ENCODE results near the gene PCBP4.

The PCBP4 gene

GRCh38 chr3:52013802-52014598, 46.7 kb upstream of the PCBP4 start:
- Histone ChIP-seq H4K20me1 (ENCODE audit: insufficient read depth, low read length) (no peaks in the 10 kb centered on the region), H3K4me3 (ENCODE audit: low read length) (no peak overlapping the region), H3K9me3 (ENCODE audit: insufficient read depth, low read length) (no peaks in the 10 kb centered on the region), H3K4me1 (ENCODE audit: low read length) (peaks cover 12% of the 10 kb centered on the region), H3K9ac (ENCODE audit: low read length) (no peak overlapping the region), H2AFZ (ENCODE audit: low read depth, low read length) (no peak overlapping the region), H3K27ac (ENCODE audit: low read length) (no peak overlapping the region), H3K4me2 (ENCODE audit: low read length) (no peak overlapping the region), H3K27me3 (ENCODE audit: low read depth, low read length) (peaks cover 34% of the 10 kb centered on the region), H3K79me2 (ENCODE audit: low read length) (no peaks in the 10 kb centered on the region), H3K36me3 (replicated peaks; ENCODE audit: low read depth, low read length) (no peaks in the 10 kb centered on the region)
- TF ChIP-seq CTCF (IDR thresholded peaks at IDR 0.05; ENCODE audit: low read depth, low read length) = no peak
- no peak for TF ChIP-seq EZH2phosphoT487 (IDR thresholded peaks at IDR 0.05; ENCODE audit: low read depth)

GRCh38 chr3:52012699-52013098, 45.4 kb upstream of the PCBP4 start:
- Histone ChIP-seq H3K4me2 (ENCODE audit: low read length) (no peak overlapping the region), H3K79me2 (ENCODE audit: low read length) (no peaks in the 10 kb centered on the region), H3K9ac (ENCODE audit: low read length) (no peak overlapping the region), H3K4me1 (ENCODE audit: low read length) (peaks cover 12% of the 10 kb centered on the region), H3K4me3 (ENCODE audit: low read length) (no peak overlapping the region), H3K27ac (ENCODE audit: low read length) (no peak overlapping the region), H4K20me1 (ENCODE audit: insufficient read depth, low read length) (no peaks in the 10 kb centered on the region), H3K9me3 (ENCODE audit: insufficient read depth, low read length) (no peaks in the 10 kb centered on the region), H3K36me3 (replicated peaks; ENCODE audit: low read depth, low read length) (no peaks in the 10 kb centered on the region), H2AFZ (ENCODE audit: low read depth, low read length) (no peak overlapping the region), H3K27me3 (ENCODE audit: low read depth, low read length) (peaks cover 34% of the 10 kb centered on the region)
- no peak for TF ChIP-seq CTCF (IDR thresholded peaks at IDR 0.05; ENCODE audit: low read depth, low read length)
- no peak for TF ChIP-seq EZH2phosphoT487 (IDR thresholded peaks at IDR 0.05; ENCODE audit: low read depth)

GRCh38 chr3:52010431-52010830, 43.2 kb upstream of the PCBP4 start:
- no peaks in the 10 kb centered on the region for H4K20me1 ChIP-seq (ENCODE audit: insufficient read depth, low read length)
- no peak overlapping the region for H2AFZ ChIP-seq (ENCODE audit: low read depth, low read length)
- no peak overlapping the region for H3K27ac ChIP-seq (ENCODE audit: low read length)
- H3K27me3 ChIP-seq (ENCODE audit: low read depth, low read length) = peaks cover 31% of the 10 kb centered on the region
- H3K9ac ChIP-seq (ENCODE audit: low read length) = no peak overlapping the region
- no peaks in the 10 kb centered on the region for H3K9me3 ChIP-seq (ENCODE audit: insufficient read depth, low read length)
- no peak overlapping the region for H3K4me3 ChIP-seq (ENCODE audit: low read length)
- H3K36me3 ChIP-seq (replicated peaks; ENCODE audit: low read depth, low read length) = no peaks in the 10 kb centered on the region
- TF ChIP-seq CTCF (IDR thresholded peaks at IDR 0.05; ENCODE audit: low read depth, low read length) = no peak
- no peak for TF ChIP-seq EZH2phosphoT487 (IDR thresholded peaks at IDR 0.05; ENCODE audit: low read depth)
- H3K4me2 ChIP-seq (ENCODE audit: low read length) = no peak overlapping the region
- H3K79me2 ChIP-seq (ENCODE audit: low read length) = no peaks in the 10 kb centered on the region
- peaks cover 17% of the 10 kb centered on the region for H3K4me1 ChIP-seq (ENCODE audit: low read length)

- H3K4me2 ChIP-seq (ENCODE audit: low read length) = no peak overlapping the region
- H3K36me3 ChIP-seq (replicated peaks; ENCODE audit: low read depth, low read length) = no peaks in the 10 kb centered on the region
Observed at GRCh38 chr3:52007291-52007690, 40.0 kb upstream of the PCBP4 start.

More at GRCh38 chr3:52007291-52007690, 40.0 kb upstream of the PCBP4 start:
- no peaks in the 10 kb centered on the region for H3K9me3 ChIP-seq (ENCODE audit: insufficient read depth, low read length)
- H3K9ac ChIP-seq (ENCODE audit: low read length) = no peak overlapping the region
- no peaks in the 10 kb centered on the region for H3K79me2 ChIP-seq (ENCODE audit: low read length)
- TF ChIP-seq CTCF (IDR thresholded peaks at IDR 0.05; ENCODE audit: low read depth, low read length) = no peak
- TF ChIP-seq EZH2phosphoT487 (IDR thresholded peaks at IDR 0.05; ENCODE audit: low read depth) = no peak
- no peaks in the 10 kb centered on the region for H4K20me1 ChIP-seq (ENCODE audit: insufficient read depth, low read length)
- no peak overlapping the region for H2AFZ ChIP-seq (ENCODE audit: low read depth, low read length)
- H3K27me3 ChIP-seq (ENCODE audit: low read depth, low read length) = peaks cover 37% of the 10 kb centered on the region
- H3K27ac ChIP-seq (ENCODE audit: low read length) = no peak overlapping the region
- peaks cover 10% of the 10 kb centered on the region; the same call in 1 of the 2 replicates for H3K4me1 ChIP-seq (ENCODE audit: low read length)
- no peak overlapping the region for H3K4me3 ChIP-seq (ENCODE audit: low read length)

Measured in OCI-LY3 (cell line).